Superior temporal gyrus (tissue), 1 donor: ENCODE data around the gene LIG4.

Source experiments
- DNase-seq: peaks from one replicate; pipeline ENCODE4 v3.0.0-alpha.2; 2016; ENCODE audit errors: extremely low spot score

Gene LIG4

DNA sequence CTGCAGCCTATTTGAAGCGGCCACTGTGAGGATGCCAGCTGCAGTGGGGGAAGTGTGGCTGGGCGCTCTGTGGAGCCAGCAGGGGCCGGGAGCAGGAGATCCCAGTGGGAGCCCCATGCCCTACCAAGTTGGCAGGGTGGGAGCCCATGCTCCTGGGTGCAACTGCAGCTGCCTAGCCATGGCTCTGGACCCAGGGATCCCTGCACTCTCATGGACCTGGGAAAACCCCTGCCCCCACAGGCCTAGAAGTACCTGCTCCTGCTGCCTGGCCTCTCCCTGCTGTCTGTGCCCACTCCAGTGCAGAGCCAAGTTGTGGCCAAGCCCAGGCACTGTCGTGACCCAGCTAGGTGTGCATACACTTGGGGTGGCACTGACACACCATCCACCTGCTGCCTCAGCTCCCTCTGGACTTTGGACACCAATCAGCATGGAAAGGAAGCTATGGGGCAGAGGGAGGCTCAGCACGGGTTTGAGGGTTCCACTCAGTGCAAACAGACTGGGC is 20.9 kb downstream of the LIG4 start:
- no peak for DNase-seq

DNA sequence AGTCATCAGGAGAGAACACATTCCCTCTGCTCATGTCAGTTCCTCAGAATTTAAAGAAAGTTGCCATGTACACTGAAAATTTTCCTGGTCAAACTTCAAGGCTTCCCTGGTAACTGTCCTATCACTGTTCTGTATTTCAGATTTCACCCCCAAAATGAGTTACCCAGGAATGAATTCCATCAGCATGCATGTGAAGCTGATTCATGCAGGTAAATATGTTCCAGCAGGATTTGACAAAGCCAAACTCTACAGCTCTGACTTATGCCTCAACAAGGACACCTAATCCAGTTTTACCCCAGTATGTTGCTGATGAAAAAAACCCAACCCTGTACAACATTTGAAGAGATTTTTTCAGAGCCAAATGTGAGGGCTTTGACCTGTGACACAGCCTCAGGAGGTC is 21.5 kb downstream of the LIG4 start:
- no peak for DNase-seq

DNA sequence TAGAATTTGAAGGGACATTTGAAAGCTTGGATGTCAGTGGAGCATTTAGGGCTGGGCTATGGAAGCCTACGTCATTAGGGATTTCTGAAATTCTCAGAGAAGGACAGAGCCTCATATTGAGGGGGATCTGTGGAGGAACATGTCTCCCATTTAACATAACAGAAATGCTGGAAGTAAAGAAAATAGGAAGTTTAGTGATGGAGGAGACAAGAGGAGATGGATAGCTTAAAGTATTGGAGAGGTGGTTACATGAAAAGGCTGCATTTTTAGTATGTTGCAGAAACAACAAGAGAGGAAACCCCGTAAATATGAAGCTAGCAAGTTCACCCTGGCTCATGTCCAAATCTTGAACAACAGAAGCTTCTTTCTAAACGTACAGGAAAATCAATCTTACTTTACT is 24.4 kb downstream of the LIG4 start:
- no peak for DNase-seq

DNA sequence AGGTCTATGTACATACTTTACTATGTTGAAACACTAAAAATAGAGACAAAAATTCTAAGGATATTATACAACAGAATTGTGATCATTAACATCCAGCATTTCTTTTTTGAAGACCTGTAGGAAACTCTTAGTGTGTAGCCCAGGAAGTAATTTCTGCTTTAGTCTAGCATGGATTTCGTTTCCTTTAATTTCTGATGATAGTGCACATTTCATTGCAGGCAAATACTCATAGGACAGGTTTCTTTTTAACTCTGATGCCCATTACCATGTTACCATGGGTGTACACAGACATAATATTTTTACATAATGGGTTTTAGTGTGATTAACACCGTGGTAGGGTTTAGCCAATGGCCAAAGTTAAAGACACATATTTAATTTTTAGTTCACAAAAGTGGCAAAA is 27.1 kb downstream of the LIG4 start:
- no peak for DNase-seq

DNA sequence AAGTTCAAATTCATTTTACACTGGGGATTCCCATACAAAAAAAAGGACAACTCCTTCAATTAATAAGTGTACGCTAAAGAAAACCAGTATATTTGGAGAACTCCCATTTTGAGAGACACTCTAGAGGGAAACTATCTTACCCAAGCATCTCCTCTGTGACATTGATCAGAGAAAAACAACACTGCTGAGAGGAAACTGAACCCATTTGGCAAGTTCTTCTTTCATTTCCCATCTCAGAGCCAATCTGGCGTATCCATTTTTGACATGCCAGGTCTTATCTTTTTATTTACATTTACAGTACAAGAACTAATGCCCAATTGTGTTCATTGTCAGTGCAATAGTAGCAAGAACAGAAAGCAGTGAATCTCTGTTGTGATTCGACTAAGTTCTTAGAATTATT is 30.1 kb downstream of the LIG4 start:
- no peak for DNase-seq

DNA sequence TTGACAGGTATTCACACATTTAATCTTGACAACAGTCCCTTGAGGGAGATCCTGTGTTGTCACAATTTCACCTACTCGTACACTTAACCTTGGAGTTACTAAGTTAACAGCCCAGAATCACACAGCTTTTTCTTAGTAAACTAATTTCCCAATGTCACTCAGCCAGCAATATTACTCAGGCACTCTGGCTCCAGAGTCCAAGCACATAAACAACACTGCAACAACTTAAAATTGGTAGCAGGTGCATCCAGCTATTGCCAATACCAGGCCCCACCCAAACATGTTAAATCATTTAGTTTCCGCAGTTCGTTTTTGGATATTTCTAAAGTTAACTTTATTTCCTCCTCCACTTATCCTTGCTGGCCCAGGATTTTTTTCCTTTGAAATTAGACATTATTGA is 32.7 kb downstream of the LIG4 start:
- no peak for DNase-seq

DNA sequence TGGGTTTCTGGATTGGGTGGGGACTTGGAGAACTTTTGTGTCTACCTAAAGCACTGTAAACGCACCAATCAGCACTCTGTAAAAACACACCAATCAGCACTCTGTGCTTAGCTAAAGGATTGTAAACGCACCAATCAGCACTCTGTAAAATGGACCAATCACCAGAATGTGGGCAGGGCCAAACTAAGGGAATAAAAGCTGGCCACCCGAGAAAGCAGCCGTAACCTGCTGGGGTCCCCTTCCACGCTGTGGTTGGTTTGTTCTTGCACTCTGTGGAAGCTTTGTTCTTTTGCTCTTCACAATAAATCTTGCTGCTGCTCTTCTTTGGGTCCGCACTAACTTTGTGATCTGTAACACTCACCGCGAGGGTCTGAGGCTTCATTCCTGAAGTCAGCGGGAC is 37.3 kb downstream of the LIG4 start:
- no peak for DNase-seq

DNA sequence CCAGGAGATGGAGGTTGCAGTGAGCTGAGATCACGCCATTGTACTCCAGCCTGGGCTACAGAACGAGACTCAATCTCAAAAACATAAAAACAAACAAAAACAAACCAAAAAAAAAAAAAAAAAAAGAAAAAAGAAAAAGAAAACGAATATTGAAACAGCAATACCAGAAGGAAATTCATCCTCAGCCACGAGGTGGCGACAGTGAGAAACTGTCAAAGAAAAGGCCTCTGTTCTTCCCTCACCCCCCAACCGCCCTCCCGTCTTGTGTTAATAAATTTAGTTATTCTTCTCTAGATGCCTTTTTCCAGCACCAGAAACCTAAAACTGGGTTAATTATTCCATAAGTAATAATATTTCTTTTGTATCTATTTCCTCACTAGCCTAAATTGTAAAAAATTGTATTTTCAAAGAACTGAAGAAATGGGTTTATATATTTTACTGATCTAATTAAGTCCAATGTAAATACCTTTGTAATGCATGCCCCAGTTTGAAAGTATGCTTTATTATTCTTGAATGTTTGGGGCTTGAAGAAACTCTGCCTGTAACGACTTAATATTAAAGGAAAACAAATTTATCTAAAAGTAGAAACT is 38.6 kb downstream of the LIG4 start:
- peak; percentile 46 for DNase-seq

DNA sequence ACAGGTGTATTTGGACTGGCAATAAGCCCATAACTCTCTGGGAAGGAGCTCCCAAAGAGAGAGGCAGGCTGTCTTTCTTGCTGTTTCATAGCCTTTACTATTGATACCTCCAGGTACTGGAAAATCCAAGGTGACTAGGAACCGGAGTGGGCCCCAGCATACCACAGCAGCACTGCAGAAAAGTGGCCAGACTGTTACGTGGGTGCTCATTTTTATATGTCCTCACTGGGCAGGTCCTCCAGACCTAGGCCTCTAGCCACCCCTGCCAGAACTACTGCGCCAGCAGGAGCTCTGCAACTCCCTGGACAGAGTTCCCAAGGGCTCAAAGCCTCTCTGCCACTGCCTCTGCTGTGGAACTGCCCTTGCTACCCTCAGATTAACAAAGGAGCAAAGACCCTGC is 46.4 kb downstream of the LIG4 start:
- no peak for DNase-seq

DNA sequence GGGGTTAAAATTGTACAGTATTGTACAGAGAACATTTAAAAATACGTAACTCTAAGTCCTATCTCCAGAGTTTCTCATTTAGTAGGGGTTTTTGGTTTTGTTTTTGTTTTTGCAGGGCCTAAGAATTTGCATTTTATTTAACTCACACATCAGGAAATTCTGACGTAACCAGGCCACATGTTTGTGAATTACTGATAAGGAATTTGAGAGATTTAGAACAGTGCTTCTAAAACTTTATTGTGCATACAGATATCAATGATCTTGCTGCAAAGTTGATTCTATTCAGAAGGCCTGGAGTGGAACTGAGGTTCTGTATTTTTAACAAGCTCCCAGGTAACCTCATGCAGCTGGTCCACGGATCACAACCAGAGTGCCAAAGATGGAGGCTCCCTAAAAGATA is 49.3 kb downstream of the LIG4 start:
- DNase-seq, result no peak

DNA sequence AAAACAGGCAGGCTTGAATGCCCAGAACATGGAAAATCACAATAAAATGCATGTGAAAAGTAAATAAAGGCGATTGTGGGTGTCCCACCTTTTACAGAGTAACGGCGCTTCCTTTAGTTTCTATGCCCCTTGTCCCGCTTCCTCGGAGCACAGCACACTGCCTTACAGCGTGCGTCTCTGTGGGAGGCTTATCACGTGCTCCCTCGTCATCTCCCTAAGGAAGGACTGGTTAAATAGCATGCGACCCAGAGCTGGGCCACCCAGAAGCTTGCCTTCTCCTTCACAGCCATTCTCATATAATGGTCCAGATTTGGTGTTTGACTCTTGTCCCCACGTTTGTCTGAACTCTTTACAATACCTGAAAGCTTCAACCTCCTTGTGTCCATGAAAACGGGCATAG is 56.6 kb downstream of the LIG4 start:
- no peak for DNase-seq
